Measurements from ENCODE around the gene PRKCG. TPM values are rescaled to one million over a fixed set of nuclear protein-coding genes. Genes with fewer than 3 reads are reported as not detected.

The PRKCG gene
- total RNA-seq, 1 experiment from 2014 or later, result 2.8 TPM

- TF ChIP-seq SP1 (IDR thresholded peaks at IDR 0.05; ENCODE audit: low read depth), result peak; percentile 51
These were observed 63.4 kb downstream of the PRKCG start (continued) for GRCh38 chr19:53945441-53945840.

- CTCF ChIA-PET, result no interaction called here
- H3K9me2 ChIP-seq (ENCODE audit: insufficient read depth), result no peaks in the 10 kb centered on the region
- no peaks in the 10 kb centered on the region for H3K79me2 ChIP-seq (ENCODE audit: insufficient read depth, low read length)
- H3K4me3 ChIP-seq (replicated peaks in 1 of 2; ENCODE audit: low read depth in 1 of 2, low read length in 2 of 2), result peak overlapping the region in 1 of 2 experiments; percentile 28; a peak in 2 of 4 replicates
- no peaks in the 10 kb centered on the region for H3K4me1 ChIP-seq (ENCODE audit: control insufficient read depth in 1 of 2, insufficient read depth in 2 of 2, low read length in 2 of 2)
- RAD21 ChIA-PET (ENCODE audit: low non-redundant PET in 1 of 2, low total read pairs in 2 of 2, uncharacterized antibody in 2 of 2, unreplicated experiment in 2 of 2), result no interaction called here
- H2AFZ ChIP-seq (ENCODE audit: low read depth, low read length, poor library complexity, severe bottlenecking), result no peak overlapping the region
- H3K27me3 ChIP-seq (ENCODE audit: insufficient read depth, low read length), result no peaks in the 10 kb centered on the region
- no peak for ATAC-seq
- intact Hi-C loops (cut with micrococcal nuclease), result no loop called here
- H4K20me1 ChIP-seq (ENCODE audit: insufficient read depth), result no peaks in the 10 kb centered on the region
- peak overlapping the region; percentile 6; the same call in 1 of the 2 replicates for H3K4me2 ChIP-seq (ENCODE audit: low read length)
- H3K36me3 ChIP-seq (ENCODE audit: control insufficient read depth in 1 of 2, insufficient read depth in 2 of 2, low read length in 2 of 2), result no peaks in the 10 kb centered on the region
- no peak overlapping the region for H3K9ac ChIP-seq (ENCODE audit: low read length)
- TSS peak; percentile 89 for BruUV-seq (replicated peaks)
- no peak for TF ChIP-seq MAX (IDR thresholded peaks at IDR 0.05)
- no peak for TF ChIP-seq ZBTB33 (IDR thresholded peaks at IDR 0.05; ENCODE audit: extremely low read depth, insufficient replicate concordance, low read length)
- DNase-seq (ENCODE audit: low read depth, low spot score), result no peak
- no peaks in the 10 kb centered on the region for H3K9me3 ChIP-seq (ENCODE audit: control insufficient read depth in 1 of 2, insufficient read depth in 1 of 2, low read depth in 1 of 2, low read length in 2 of 2)
- POLR2A ChIA-PET, result no interaction called here
- no peak overlapping the region for H3K27ac ChIP-seq (ENCODE audit: low read depth, low read length)
These were observed 64.0 kb downstream of the PRKCG start for GRCh38 chr19:53945998-53946397.

GRCh38 chr19:53947624-53948023 is 65.6 kb downstream of the PRKCG start:
- RAD21 ChIA-PET (ENCODE audit: low non-redundant PET in 1 of 2, low total read pairs in 2 of 2, uncharacterized antibody in 2 of 2, unreplicated experiment in 2 of 2), result interaction anchor here in 1 of 2 experiments (0.9 to 1.2 kb wide), 2 partner anchors 76 to 139 kb away, joined by 3 read pairs; no protein-coding TSS in a partner anchor
- Histone ChIP-seq H2AFZ (ENCODE audit: low read depth, low read length, poor library complexity, severe bottlenecking) (no peak overlapping the region), H3K27me3 (ENCODE audit: insufficient read depth, low read length) (no peaks in the 10 kb centered on the region), H3K27ac (ENCODE audit: low read depth, low read length) (no peak overlapping the region), H3K9me3 (ENCODE audit: control insufficient read depth in 1 of 2, insufficient read depth in 1 of 2, low read depth in 1 of 2, low read length in 2 of 2) (no peaks in the 10 kb centered on the region), H3K9me2 (ENCODE audit: insufficient read depth) (no peaks in the 10 kb centered on the region), H3K79me2 (ENCODE audit: insufficient read depth, low read length) (no peaks in the 10 kb centered on the region), H3K4me2 (ENCODE audit: low read length) (no peak overlapping the region), H3K4me3 (replicated peaks in 1 of 2; ENCODE audit: low read depth in 1 of 2, low read length in 2 of 2) (no peak overlapping the region), H4K20me1 (ENCODE audit: insufficient read depth) (no peaks in the 10 kb centered on the region), H3K9ac (ENCODE audit: low read length) (no peak overlapping the region), H3K4me1 (ENCODE audit: control insufficient read depth in 1 of 2, insufficient read depth in 2 of 2, low read length in 2 of 2) (no peaks in the 10 kb centered on the region), H3K36me3 (ENCODE audit: control insufficient read depth in 1 of 2, insufficient read depth in 2 of 2, low read length in 2 of 2) (no peaks in the 10 kb centered on the region)
- peak; percentile 60 for TF ChIP-seq RAD21 (IDR thresholded peaks at IDR 0.05; ENCODE audit: low read depth)
- TF ChIP-seq CTCF (IDR thresholded peaks at IDR 0.05 in 2 of 3, conservative IDR thresholded peaks at IDR 0.05 in 1 of 3; ENCODE audit: borderline replicate concordance in 1 of 3, insufficient read depth in 1 of 3, low read depth in 2 of 3, low read length in 2 of 3), result peak; percentile 32 to 51 (median 47); a peak in 5 of 6 replicates
- no peak for TF ChIP-seq MAX (IDR thresholded peaks at IDR 0.05)
- no peak for TF ChIP-seq POLR2AphosphoS5 (IDR thresholded peaks at IDR 0.05; ENCODE audit: low read depth, low read length)
- TF ChIP-seq SIN3A (IDR thresholded peaks at IDR 0.05; ENCODE audit: low read depth), result no peak
- TF ChIP-seq SRF (IDR thresholded peaks at IDR 0.05; ENCODE audit: low read depth), result no peak
- no peak for TF ChIP-seq ELF1 (IDR thresholded peaks at IDR 0.05; ENCODE audit: borderline replicate concordance, low read depth)
- TF ChIP-seq ZNF274 (IDR thresholded peaks at IDR 0.05; ENCODE audit: low read depth, low read length), result no peak
- intact Hi-C loops (cut with micrococcal nuclease), result no loop called here
- CTCF ChIA-PET, result interaction anchor here (0.6 to 1.7 kb wide), 9 partner anchors 8 to 139 kb away, joined by 3 to 13 read pairs (median 3); no protein-coding TSS in a partner anchor
- ATAC-seq, result peak; percentile 92
- POLR2A ChIA-PET, result interaction anchor here (1.6 kb wide), 1 partner anchor 33 kb away, joined by 5 read pairs; no protein-coding TSS in a partner anchor
- BruUV-seq (replicated peaks), result no TSS peak
- peak; percentile 47 for DNase-seq (ENCODE audit: low read depth, low spot score)
